Lower leg skin (tissue), 3 donors: ENCODE results near the gene RNU2-1.
"Not testable (repeated sequence)": the region's sequence is repeated elsewhere in the genome, so short reads cannot be mapped to it uniquely, and the experiment has no call there.

Source experiments
- CTCF ChIP-seq, 3 donors: fragments of 450-650 bp; IDR thresholded peaks; one replicate each; pipeline ENCODE4 v1.5.1; 2016; ENCODE audit warnings: antibody characterized with exemption in 3 of 3, mild to moderate bottlenecking in 3 of 3, moderate library complexity in 2 of 3
- POLR2A ChIP-seq, 2 donors: fragments of 450-650 bp; IDR thresholded peaks; one replicate each; pipeline ENCODE4 v1.6.1; 2016 to 2017; ENCODE audit warnings: antibody characterized with exemption in 2 of 2, mild to moderate bottlenecking in 1 of 2, moderate library complexity in 1 of 2

DNA sequence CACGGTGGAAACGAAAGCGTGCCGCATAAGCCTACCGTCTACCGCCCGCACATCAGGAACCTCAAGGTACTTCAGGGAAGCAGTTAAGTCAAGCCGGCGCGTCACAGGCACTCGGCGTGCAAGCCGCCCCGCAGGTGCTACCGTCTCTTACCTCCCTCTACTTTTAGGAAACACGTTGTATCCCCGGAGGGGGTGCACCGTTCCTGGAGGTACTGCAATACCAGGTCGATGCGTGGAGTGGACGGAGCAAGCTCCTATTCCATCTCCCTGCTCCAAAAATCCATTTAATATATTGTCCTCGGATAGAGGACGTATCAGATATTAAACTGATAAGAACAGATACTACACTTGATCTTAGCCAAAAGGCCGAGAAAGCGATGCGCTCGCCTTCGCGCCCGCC is 39.1 kb upstream of the RNU2-1 start:
- not testable (repeated sequence) for TF ChIP-seq CTCF, POLR2A (IDR thresholded peaks at IDR 0.05)
